Gastroesophageal sphincter (tissue), 4 donors: Measurements from ENCODE around the gene ZFHX3. TPM values are rescaled to one million over a fixed set of nuclear protein-coding genes. Genes with fewer than 3 reads are reported as not detected.

ENCODE experiments used
- ATAC-seq: fragments of 150-250 bp; one replicate; pipeline ENCODE4 v1.9.1; 2016; ENCODE audit warnings: mild to moderate bottlenecking, moderate library complexity
- H3K27ac ChIP-seq, 4 donors: fragments of 200-600 bp; sonication (generic) in 3 of 4; 1 replicate in 3 of 4; 2 replicates in 1 of 4; pipeline ENCODE4 v1.5.1; 2016 to 2019
- H3K27me3 ChIP-seq: fragments of 200-600 bp; sonication (generic); one replicate; pipeline ENCODE4 v1.5.1; 2019
- H3K36me3 ChIP-seq, 2 donors: fragments of 200-600 bp; sonication (generic); one replicate each; pipeline ENCODE4 v1.5.1; 2019; ENCODE audit warnings: control low read depth in 1 of 2
- H3K4me1 ChIP-seq, 3 donors: fragments of 200-600 bp; sonication (generic); 1 replicate in 2 of 3; 2 replicates in 1 of 3; pipeline ENCODE4 v1.5.1; 2016 to 2019; ENCODE audit warnings: control low read depth in 2 of 3
- H3K4me3 ChIP-seq, 2 donors: fragments of 200-600 bp; sonication (generic); one replicate each; pipeline ENCODE4 v1.5.1; 2019; ENCODE audit warnings: mild to moderate bottlenecking in 1 of 2, moderate library complexity in 1 of 2
- H3K9me3 ChIP-seq, 3 donors: fragments of 200-600 bp; sonication (generic); one replicate each; pipeline ENCODE4 v1.5.1; 2017 to 2019; ENCODE audit warnings: control low read depth in 2 of 3
- EP300 ChIP-seq: sonication (generic); formaldehyde crosslinking; IDR thresholded peaks from one replicate; pipeline ENCODE4 v1.6.1; 2017; ENCODE audit warnings: antibody characterized with exemption, mild to moderate bottlenecking
- POLR2A ChIP-seq, 2 donors: fragments of 450-650 bp; IDR thresholded peaks; one replicate each; pipeline ENCODE4 v1.6.1; 2017; ENCODE audit warnings: antibody characterized with exemption in 2 of 2, mild to moderate bottlenecking in 2 of 2, moderate library complexity in 1 of 2
- POLR2AphosphoS5 ChIP-seq: sonication (generic); formaldehyde crosslinking; IDR thresholded peaks from one replicate; pipeline ENCODE4 v1.6.1; 2017; ENCODE audit warnings: antibody characterized with exemption
- WGBS, 2 donors: methylation state at CpG; one replicate each; pipeline ENCODE4 v1.1.5; 2018; ENCODE audit warnings: low coverage in 1 of 2; 5-methylcytosine and 5-hydroxymethylcytosine counted together
- total RNA-seq, 4 donors: library from RNA; depleted of rRNA; stranded (reverse); fragments of >200 nt; gene quantifications; one replicate each; pipeline ENCODE4 v1.1.0, GENCODE V29; 2016
- TF ChIP-seq, protein P1 (sequence below), 4 experiments: fragments of 200-600 bp in 2 of 4; fragments of 450-650 bp in 2 of 4; sonication (generic) in 1 of 4; IDR thresholded peaks; one replicate each; pipeline ENCODE4 v1.5.1; 2017 to 2019; ENCODE audit warnings: antibody characterized with exemption in 4 of 4, mild to moderate bottlenecking in 2 of 4, moderate library complexity in 2 of 4

Gene ZFHX3
- total RNA-seq, 4 donors from 2014 or later: 24.0 to 47.1 (median 29.5) TPM

DNA sequence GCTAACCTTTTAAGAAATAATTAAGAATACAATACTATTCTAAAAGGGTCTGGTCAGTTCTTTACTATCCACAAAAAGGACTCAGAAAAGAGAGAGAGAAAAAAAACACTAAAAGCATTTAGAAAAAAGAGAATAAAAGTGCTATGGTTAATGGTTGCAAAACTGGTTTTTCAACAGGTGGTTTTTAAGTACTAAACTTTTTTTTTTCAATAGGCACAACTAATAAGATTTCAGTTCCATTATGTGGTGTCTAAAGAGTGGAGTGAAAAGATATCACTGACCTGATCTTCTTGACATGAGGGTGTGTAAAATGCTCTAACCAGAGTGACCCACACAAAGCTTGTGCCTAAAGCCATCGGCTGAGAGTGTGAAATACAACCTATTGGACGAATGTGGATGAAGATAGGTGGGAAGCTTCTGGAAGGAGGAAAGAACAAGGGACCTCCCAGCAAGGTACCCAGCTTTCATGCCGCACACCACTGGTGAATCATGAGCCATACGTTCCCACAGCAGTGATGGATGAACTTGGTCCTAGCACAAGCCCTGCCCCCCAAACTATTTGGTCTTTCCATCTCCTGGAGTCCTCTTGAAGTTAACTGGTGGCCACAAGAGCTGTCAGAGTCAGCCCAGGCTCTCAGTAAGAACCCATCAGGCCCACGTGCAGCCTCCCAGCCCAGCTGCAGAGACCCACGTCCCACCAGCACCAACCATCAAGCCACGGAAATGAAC is 103.0 kb downstream of the ZFHX3 start:
- H3K36me3 ChIP-seq: peaks cover 0 to 28% of the 10 kb centered on the region in 2 donors
- 50 to 78% methylated on average over 2 to 6 of the region's 7 CpGs for WGBS, 2 donors

DNA sequence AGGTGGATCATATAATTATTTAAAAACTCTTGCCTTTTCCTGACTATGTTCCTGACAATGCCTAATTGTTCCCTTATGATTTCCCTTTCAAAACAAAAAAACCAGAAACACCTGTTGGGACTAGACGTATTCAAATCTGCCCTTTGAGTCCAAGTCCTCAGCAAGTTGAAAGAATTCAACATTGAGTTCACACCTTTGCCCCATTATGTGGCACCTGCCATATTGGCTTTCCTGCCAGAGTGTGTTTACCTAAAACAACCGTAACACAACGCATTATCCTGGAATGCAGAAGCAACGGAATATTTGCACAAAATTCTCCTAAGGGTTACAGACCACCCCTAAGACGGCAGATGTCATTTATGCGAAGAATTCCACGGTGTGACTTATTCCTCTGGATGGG is 105.9 kb downstream of the ZFHX3 start:
- Histone ChIP-seq H3K27me3 (no peaks in the 10 kb centered on the region), H3K27ac (no peak overlapping the region), H3K4me1 (peaks cover 0 to 54% (median 18%) of the 10 kb centered on the region in 3 donors), H3K9me3 (no peaks in the 10 kb centered on the region), H3K36me3 (peaks cover 0 to 6% of the 10 kb centered on the region in 2 donors), H3K4me3 (no peak overlapping the region)
- TF ChIP-seq, protein P1, sequence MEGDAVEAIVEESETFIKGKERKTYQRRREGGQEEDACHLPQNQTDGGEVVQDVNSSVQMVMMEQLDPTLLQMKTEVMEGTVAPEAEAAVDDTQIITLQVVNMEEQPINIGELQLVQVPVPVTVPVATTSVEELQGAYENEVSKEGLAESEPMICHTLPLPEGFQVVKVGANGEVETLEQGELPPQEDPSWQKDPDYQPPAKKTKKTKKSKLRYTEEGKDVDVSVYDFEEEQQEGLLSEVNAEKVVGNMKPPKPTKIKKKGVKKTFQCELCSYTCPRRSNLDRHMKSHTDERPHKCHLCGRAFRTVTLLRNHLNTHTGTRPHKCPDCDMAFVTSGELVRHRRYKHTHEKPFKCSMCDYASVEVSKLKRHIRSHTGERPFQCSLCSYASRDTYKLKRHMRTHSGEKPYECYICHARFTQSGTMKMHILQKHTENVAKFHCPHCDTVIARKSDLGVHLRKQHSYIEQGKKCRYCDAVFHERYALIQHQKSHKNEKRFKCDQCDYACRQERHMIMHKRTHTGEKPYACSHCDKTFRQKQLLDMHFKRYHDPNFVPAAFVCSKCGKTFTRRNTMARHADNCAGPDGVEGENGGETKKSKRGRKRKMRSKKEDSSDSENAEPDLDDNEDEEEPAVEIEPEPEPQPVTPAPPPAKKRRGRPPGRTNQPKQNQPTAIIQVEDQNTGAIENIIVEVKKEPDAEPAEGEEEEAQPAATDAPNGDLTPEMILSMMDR (IDR thresholded peaks at IDR 0.05): no peak
- TF ChIP-seq POLR2AphosphoS5 (no peak), EP300 (no peak), POLR2A (IDR thresholded peaks at IDR 0.05) (no peak)
- no peak for ATAC-seq
- WGBS, 2 donors: 82 to 90% methylated on average over 6 to 7 of the region's 7 CpGs

More for the DNA sequence above, 103.0 kb downstream of the ZFHX3 start:
- ATAC-seq: no peak
- Histone ChIP-seq H3K9me3 (no peaks in the 10 kb centered on the region), H3K4me3 (no peak overlapping the region), H3K27ac (no peak overlapping the region), H3K27me3 (no peaks in the 10 kb centered on the region), H3K4me1 (peaks cover 0 to 39% (median 8%) of the 10 kb centered on the region in 3 donors)
- TF ChIP-seq, protein P1 (IDR thresholded peaks at IDR 0.05): no peak

DNA sequence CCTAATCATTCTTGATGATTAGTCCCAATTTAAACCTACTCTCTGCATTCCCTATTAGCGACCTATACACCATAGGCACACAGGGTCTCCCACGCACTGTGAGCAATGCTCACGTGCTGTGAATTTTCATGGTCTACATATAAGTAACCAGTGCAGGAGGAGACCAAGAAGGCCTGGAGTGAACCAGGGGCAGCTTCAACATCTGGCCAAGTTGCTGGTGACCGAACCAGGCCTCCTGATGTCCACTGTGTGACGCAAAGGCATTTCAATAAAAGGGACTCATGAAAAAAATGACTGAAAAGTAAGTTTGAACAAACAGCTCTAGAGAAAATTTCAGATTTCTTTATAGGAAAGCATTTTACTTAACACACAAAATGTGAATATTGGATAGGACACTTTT is 107.0 kb downstream of the ZFHX3 start:
- Histone ChIP-seq H3K4me1 (peaks cover 0 to 51% (median 16%) of the 10 kb centered on the region in 3 donors), H3K27ac (peak overlapping the region in 1 of 4 donors; percentile 83), H3K36me3 (peaks cover 0 to 6% of the 10 kb centered on the region in 2 donors), H3K9me3 (no peaks in the 10 kb centered on the region), H3K27me3 (no peaks in the 10 kb centered on the region), H3K4me3 (no peak overlapping the region)
- no peak for ATAC-seq
- TF ChIP-seq, protein P1 (IDR thresholded peaks at IDR 0.05): no peak
- TF ChIP-seq POLR2A (IDR thresholded peaks at IDR 0.05): no peak
- TF ChIP-seq POLR2AphosphoS5: no peak
- TF ChIP-seq EP300: no peak
- WGBS, 2 donors: 93 to 97% methylated on average over 4 to 5 of the region's 5 CpGs

DNA sequence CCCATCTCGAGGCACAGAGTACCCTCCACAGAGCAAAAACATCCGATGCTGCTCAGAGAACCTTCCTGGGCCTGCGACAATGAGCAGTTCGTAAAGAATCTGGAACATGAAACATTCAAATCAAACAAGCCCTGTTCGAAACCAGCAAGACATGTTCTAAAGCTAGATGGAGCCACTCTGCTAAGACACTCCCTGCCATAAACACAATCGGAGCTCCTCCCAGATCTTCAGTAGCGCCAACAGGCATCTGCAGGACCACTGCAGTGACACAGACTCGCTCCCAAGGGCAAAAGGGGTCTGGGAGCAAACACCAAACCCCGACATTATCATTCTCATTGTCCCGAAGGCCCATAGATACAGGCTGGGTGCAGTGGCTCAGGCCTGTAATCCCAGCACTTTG is 108.7 kb downstream of the ZFHX3 start:
- TF ChIP-seq, protein P1 (IDR thresholded peaks at IDR 0.05): peak in 1 of 4 experiments; percentile 44
- no peak for TF ChIP-seq EP300
- WGBS, 2 donors: 40 to 100% methylated on average over 1 to 2 of the region's 10 CpGs
- Histone ChIP-seq H3K27me3 (no peaks in the 10 kb centered on the region), H3K27ac (peak overlapping the region; percentile 43 to 83 (median 72)), H3K36me3 (no peaks in the 10 kb centered on the region), H3K4me3 (no peak overlapping the region), H3K4me1 (peaks cover 0 to 51% (median 16%) of the 10 kb centered on the region in 3 donors), H3K9me3 (no peaks in the 10 kb centered on the region)
- ATAC-seq: peak; percentile 61

DNA sequence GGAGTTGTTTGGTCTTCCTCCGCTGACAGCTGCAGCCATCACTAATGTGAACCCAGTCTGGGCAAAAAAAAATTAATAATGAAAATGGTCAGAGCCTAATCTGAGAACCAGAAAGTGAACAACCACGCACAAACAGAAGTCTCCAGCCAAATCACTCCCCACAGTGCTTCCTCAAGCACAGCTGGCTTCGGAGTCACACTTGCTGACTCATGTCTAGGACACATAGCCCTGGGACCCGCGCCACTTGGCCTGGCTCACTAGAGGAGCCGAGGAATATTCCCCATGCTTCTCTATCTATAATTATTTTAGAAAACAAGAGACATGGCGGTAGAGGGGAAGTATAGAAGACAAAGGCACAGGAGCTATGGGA is 109.1 kb downstream of the ZFHX3 start:
- no peaks in the 10 kb centered on the region for H3K9me3 ChIP-seq
- H3K27me3 ChIP-seq: no peaks in the 10 kb centered on the region
- no peak for TF ChIP-seq POLR2A (IDR thresholded peaks at IDR 0.05)
- TF ChIP-seq, protein P1 (IDR thresholded peaks at IDR 0.05): no peak
- peak; percentile 69 for TF ChIP-seq POLR2AphosphoS5
- peak; percentile 95 for ATAC-seq
- no peaks in the 10 kb centered on the region for H3K36me3 ChIP-seq
- peaks cover 0 to 51% (median 16%) of the 10 kb centered on the region in 3 donors for H3K4me1 ChIP-seq
- no peak overlapping the region for H3K4me3 ChIP-seq
- peak overlapping the region; percentile 43 to 83 (median 72) for H3K27ac ChIP-seq
- 18 to 57% methylated on average over 3 to 7 of the region's 7 CpGs for WGBS, 2 donors
